ENCODE measurements around the gene HSD11B1.

HSD11B1 gene

DNA sequence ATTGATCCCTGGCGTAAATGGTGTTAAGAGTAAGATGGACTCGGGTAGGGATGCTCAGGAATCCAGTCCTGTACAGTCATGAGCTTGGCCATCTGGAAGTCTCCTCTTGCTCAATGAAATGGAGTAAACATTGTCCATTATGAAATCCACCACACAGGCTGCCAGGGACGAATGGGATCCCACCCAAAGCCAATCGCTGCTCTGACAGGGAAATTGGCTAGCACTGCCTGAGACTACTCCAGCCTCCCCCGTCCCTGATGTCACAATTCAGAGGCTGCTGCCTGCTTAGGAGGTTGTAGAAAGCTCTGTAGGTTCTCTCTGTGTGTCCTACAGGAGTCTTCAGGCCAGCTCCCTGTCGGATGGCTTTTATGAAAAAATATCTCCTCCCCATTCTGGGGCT, at the start of gene HSD11B1:
HSD11B1 (plus strand) TSS at position 263 of the 400 bp plus-strand sequence; CDS start at position 360, 97 bp downstream.
- no peak for DNase-seq

DNA sequence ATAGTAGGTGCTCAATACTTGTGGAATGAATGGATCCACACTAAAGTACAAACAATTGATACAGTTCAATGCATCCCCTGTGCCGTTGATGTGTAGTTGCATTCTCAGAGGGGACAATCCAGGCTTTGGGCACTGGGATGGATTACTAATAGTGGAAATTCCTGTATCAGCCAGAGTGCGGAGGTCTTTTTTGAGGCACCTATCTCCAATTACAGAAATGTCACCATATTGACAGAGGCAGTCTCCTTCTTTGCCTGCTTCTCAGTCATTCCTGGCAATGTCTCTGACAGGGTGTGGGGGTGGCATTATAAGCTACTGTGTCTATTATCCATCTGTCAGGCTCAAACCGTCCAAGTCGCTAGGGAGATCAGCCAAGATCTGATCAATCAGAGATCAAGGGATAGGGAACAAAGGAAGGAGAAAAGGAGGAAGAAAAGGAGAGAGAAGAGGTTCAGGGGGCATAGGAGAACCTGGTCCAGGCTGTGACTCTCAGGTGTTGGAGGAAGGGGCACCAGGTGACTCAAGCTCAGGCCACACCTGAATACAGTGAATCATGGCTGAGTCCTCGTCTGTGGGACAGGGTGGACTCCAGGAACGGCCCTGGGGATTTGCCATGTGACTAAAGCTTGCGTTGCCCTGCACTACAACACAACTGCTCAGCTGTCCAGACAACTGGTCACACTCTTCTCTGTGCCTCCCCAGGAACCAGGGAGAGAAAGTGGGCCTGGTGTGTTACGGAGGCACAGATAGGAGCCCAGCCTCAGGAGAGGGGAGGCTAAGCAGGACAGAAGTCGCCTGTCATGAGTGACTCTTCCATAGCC, 49.0 kb upstream of the HSD11B1 start:
- no peak for DNase-seq

DNA sequence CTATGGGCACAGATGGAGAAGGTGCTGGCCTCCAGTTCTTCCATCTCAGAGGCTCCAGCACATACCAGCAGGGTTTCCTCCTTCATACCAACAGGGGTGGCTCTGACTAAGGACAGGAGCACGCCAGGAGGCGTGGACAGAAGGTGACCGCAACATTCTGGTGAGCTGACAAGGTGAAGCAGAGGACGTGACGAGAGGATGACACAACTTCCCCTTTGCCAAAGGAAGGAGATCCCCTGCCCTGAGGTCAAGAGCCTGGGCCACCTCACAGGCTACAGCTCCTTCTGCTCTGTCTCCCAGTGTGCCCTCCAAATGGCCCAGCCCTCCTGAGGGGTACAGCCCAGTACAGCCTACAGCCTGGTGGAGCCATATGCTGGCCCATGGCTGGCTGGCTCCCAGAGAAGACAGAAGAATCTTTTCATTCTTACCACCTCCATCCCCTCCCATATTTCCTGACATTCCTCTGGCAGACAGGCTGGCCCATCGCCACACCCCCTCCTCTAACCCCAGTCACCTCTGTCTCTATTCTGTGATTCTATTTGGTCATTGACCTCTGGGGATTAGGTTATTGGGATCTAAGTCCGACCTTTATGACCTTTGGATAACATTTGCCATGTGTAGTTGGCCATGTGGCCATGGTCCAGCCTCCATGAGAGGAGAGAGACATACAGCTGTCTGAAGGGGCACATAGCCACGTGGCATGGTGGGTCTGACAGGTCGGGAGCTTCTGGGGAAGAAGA, 47.3 kb upstream of the HSD11B1 start:
- DNase-seq = no peak

DNA sequence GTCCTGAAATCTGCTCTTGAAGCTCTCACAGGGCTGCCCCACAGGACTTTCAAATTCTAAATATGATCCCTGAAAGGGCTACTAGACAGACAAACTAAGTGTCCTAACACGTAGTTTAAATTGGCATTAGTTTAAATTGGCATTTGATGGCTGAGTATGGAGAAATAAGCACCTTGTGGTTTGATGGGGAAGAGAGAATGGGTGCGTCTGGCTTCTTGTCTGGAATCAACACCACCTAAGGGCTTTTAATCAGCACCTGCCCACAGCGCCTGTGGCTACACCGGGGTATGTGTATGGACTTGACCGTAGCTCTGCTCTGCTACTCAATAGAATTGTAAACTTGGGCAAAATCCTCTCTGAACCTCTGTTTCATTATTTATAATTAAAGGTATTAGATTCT, 46.7 kb upstream of the HSD11B1 start:
- DNase-seq = no peak

DNA sequence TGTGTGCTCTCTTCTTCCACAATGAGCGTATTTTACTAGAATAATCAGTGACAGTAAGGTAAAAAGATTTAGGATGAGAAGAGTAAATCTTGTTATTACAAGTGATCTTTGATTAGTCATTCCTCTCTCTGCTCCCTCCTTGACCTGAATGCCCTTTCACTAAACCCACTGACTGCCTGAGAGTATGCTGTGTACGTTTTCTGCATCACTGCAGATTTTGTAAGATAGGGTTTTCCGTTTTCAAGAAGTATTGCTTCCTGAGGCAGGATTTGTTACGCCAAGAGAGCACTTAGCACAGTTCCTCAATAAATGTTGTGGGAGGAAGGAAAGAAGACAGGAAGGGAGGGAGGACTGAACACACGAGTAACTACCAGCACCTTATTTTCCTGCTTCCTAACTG, 44.7 kb upstream of the HSD11B1 start:
- DNase-seq = no peak

DNA sequence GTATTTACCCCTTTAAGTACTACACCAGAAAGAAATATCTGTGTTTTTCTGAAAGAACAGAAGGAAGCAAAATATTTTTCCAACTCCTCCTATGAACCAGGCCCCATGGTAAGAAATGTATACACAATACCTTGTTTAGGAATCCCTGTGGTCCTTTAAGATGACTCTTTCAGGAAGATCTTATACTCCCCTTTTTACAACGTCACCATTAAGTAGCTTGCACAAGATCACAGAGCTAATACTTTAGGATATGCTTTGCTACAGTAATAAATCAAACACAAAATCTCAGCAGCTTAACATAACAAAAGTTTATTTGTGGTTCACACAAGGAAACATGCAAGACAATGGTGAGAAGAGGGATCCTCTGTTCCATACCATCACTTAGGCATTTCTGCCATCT, 43.6 kb upstream of the HSD11B1 start:
- no peak for DNase-seq

DNA sequence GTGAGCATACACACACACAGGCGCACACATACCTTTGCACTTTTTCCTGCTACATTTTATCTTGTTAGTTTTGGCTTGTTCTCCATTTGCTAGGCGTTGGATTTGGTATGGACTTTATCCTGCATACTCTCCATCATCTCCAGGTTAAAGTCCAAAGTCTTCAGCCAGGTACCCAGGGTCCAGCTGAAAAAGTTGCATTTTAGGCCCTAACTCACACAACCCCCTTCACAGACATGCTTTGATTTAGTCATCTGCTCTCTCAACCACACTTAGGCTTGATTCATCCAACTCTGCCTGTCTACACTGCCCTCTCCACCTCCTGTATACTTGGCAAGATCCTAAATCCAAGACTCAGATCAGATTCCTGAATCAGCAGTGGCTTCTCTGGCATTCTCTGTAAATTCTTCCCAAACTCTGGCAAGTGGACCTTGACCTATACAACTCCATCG, 41.7 kb upstream of the HSD11B1 start:
- DNase-seq = no peak

DNA sequence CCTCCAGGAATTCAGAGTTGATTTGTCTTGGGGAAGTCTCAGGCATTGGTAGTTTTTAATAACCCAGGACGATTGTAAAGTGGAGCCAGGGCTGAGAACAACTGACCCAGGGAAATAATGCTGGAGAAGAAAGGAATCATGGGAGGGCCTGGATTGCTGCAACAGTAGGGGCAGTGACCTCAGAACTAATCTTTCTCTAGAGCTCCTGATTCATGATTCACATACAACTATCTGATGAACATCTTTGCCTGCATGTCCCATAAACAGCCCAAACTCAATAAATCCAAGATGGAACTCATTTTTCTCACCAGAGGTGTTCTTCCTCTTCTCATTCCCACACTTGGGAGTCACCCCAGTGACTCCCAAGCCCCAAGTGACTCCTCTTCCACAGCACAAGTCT, 37.5 kb upstream of the HSD11B1 start:
- DNase-seq = no peak

DNA sequence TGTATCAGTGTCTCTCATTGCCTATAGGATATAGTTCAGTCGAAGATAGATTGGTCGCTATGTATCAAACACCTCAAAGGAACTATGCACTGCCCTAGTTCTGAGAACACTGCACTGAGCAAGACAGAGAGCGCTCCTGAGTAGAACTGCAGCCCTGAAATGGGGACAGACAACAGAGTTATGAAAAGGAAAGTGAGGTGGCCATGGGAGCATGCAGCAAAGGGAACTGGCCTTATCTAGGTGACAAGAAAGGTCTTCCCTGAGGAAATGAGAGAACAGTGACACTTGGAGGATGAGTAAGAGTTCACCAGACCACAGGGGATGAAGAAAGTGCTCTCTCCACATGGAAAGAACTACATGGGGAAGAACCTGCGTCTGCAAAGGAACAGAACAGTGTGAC, 36.9 kb upstream of the HSD11B1 start:
- no peak for DNase-seq

DNA sequence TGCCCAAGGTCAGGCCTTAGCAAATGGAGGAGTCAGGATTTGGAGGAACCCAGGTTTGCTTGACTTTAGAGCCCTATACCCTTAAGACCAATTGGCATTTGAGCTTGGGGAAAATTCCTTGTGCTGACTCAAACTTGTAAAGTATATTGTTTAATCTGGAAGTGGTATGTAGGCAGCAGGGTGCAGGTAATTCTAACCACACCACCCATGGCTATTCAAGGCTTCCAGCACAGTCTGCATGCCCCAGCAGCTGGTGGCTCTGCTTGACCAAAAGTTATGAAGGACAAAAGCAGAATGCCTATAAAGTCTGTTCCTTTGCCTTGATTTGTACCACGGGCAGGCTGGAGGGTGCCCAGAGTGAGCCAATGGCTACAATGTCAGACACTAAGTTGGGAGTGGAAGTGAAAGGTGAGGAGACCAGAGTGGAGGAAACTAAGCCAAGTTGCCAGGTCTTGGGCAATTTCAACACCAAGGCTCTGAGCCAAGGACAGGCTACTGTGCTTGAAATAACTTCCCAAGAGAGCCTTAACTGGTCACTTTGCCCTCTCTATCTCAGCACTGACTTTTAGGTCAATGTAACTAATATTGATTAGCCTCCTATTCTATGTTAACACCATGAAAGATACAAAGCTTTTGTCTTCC, 34.1 kb upstream of the HSD11B1 start:
- DNase-seq = no peak

DNA sequence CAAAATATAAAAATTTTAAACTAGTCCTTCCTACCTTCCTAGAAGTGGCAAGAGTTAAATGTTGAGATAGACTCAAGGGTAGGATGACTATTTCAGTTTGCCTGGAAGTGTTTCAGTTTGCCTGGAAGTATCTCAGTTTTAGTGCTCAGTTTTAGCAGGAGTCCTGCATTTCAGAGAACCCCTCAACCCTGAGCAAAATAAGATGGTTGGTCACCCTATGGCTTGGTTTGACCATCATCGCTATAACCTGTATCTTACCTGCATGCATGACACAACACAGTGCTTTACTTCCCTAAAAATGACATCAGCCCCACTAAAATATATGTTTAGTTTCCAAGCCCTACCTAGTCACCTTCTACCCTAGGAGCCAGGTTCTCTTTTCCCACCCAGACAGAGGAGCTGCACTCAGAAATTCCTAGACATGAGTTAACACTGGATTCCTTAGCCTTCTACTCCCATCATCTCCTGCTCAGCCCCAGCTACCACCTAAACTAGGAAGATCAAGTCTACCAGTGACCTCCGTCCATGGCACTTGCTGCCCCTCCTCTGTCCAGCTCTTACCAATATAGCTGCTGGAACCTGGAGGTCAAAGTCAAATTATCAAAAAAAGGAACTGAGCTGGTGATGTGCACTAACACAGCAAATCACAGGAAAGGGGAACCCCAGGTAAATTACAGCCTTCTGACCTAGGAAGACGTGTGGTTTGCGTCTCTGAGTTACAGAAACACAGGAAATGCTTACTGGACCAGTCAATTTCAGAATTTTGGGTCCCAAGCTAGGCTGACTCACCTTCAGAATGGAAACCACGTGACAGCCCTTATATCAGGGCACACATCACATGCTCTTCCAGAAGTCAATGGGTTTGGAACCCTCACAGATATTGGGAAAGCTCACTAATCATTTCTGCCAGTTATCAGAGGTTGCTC, 31.7 kb upstream of the HSD11B1 start:
- DNase-seq = peak in 1 of 2 experiments; percentile 52

DNA sequence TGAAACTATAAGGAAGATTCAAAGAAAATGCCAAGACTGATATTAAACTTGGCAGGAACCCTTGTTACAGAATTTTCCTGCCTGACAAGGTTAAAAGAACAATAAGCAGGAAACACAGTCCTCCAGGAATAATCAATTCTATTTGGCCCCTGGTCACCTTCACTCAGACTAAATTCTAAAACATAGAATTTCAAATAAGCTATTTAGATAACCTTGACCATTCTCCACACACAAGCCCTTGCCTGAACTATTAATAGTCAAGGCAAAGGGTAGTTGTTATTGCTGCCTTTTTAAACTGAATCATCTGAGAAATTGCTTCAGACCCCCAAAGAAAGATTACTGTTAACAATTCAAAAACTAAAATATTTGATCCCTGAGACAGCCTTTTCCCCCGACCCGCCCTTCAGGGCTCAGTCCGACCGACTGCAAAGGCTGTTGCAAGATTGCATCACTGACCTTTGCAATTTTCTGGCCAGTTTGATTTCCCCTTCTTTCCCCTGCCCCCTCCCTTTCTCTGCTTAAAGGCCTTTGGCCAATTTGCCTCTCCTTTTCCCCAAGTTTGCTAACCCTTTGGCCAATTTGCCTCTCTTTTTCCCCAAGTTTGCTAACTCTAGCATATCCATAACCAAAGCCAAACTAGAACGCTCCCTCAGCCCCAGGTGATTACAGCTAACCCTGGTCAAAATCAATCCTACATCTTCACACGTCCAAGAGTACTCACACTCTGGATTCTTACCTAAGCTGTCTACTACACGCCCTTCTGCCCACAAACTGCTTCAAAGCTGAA, 30.8 kb upstream of the HSD11B1 start:
- DNase-seq = no peak

DNA sequence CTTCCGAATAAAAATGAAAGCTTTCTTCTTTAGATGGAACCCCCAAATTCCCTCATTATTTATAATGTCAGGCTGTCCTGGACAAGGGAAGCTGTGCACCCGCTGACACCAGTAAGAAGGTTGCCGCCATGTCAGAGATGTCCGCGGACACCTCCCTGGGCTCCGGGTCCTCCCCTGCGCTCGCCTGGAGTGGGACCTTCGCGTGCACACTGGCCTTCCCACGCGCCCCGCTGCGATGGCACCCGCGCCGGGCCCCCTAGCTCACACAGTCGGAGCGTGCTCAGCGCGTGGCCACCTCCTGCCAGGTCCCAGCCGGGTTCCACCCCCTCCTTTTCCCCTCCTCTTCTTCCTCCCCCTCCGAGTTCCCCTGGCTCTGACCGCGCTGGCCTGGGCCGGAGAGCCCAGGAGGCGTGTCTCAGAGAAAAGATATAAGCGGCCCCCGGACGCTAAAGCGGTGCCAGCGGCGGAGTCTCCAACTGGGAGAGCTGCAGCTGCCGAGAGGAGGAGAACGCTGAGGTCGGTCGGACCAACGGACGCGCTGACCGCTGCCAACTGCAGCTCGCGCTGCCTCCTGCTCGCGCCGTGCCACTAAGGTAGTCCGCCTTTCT, 29.6 kb upstream of the HSD11B1 start, which contains the start of gene G0S2:
G0S2 (plus strand) TSS at position 456 of the 608 bp plus-strand sequence. CDS start 273 bp downstream, outside the sequence.
- peak; percentile 45 to 59 for DNase-seq

DNA sequence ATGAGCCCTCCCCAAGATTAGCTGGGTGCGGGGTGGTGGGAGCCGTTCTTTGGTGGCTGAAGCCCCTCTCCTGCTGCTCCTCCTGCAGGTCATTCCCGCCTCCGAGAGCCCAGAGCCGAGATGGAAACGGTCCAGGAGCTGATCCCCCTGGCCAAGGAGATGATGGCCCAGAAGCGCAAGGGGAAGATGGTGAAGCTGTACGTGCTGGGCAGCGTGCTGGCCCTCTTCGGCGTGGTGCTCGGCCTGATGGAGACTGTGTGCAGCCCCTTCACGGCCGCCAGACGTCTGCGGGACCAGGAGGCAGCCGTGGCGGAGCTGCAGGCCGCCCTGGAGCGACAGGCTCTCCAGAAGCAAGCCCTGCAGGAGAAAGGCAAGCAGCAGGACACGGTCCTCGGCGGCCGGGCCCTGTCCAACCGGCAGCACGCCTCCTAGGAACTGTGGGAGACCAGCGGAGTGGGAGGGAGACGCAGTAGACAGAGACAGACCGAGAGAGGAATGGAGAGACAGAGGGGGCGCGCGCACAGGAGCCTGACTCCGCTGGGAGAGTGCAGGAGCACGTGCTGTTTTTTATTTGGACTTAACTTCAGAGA, 29.0 kb upstream of the HSD11B1 start:
- no peak for DNase-seq

DNA sequence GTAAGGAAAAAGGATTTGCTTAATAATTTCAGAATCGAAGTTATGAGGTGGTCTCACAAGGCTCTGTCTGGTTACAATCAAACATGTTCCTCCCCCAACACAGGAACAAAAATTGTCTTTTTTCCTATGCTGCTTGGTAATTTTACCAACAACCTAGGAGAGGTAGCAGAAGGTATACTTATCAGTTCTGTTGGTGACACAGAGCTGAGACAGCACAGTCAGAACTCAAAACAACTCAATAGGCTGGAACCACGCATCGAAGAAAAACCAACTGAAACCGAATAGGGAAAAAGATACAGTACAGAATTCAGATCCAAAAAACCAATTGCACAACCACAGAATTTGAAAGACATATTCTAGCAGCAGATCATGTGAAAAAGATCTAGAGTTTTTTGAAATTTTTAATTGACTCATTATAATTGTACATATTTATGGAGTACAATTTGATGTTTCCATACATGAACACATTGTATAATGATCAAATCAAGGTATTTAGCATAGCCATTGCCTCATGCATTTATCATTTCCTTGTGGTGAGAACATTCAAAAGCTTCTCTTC, 25.6 kb upstream of the HSD11B1 start:
- DNase-seq = no peak

DNA sequence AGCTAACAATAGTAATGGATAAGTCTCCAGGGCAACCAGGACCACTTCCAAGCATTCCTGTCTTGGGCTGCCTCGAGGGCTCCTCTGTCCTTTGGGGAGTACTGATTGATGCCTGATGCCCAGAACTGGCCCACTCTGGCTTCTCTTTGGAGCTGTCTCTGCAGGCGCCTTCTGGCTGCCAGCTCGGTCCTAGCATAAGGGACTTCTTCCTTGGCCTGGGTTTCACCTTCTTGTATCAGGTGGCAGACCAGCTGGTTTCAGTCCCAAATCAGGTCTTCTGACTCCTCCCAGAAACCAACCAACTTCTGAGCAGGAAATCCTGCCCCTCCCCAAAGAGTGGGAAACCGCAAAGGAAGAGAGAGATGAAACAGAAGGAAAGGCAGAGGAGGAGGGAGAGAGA, 18.8 kb upstream of the HSD11B1 start:
- DNase-seq = peak; percentile 26 to 37

DNA sequence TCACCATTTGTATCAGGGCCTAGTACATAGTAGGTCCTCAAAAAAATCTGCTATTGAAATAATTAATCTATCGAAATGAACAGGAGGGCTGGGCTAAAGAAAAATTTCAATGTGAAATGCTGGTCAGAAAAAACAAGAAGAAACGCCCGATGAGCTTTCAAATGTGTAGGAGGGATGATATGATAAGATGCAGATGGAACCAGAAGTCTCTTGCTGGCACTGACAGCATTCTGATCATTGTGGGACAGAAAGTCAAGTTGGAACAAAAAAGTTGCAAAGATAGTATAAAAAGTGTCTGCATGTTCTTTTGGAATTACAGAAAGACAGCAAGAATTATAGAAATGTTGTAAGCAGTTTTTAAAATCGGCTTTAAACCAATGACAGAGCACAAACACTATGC, 18.3 kb upstream of the HSD11B1 start:
- no peak for DNase-seq

DNA sequence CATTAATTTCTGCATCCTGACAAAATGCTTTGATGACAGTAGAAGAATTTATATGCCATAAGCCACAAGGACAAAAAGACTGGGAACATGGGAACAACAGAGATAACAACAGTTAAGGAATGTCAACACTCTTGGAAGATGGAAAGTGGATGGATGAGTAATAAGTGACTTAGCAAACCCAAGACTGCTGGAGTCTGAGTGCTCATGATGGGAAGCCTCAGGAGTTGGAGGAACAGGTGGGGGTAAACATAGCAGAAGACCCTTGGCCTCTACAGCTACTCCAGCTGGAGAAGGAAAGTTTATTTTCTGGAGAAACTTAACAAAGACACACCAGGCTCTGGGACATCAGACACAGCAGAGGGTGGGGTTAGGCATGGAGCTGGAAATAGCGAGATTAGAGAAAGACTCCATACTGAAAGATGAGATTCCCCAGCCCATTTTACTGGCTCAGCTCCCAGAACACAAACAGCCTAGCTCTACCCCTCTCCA, 15.9 kb upstream of the HSD11B1 start:
- DNase-seq = no peak

DNA sequence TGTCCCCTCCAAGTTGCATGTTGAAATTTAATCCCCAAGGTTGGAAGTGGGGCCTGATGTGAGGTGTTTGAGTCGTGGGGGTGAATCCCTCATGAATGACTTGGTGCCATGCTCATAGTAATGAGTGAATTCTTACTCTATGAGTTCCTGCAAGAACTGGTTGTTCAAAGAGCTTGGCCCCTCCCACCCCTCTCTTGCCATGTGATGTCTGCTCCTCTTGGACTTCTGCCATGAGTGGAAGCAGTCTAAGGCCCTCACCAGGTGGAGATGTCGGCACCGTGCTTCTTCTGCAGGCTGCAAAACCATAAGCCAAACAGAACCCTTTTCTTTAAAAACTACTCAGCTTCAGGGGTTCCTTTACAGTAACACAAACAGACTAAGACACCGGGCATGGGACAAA, 15.2 kb upstream of the HSD11B1 start:
- DNase-seq = no peak

DNA sequence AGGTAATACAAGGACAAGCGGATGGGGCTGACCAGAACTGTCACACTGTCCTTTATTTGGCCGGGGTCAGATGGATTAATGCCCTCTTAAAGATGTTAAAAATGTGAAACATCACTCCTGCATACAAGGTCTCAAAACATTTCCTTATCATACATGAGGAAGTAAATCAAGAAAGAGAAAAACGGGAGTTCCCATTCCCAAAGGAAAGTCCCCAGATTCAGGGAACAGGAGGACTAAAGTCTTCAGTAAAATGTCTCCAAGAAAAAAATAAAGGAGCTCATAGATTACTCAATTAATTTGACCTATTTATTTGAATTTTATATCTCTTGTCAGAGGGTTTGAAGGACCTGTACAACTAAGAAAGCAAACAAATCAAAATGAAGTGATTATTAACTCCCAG, 13.4 kb upstream of the HSD11B1 start:
- no peak for DNase-seq

All from activated CD4-positive, alpha-beta T cell treated with anti-CD3 and anti-CD28 coated beads, Interleukin-2, amount 50 U/mL, for 48 hours (primary cell).